GM18519 (cell line): ENCODE results near the gene KRTAP10-5.
"Not testable (repeated sequence)": the region's sequence is repeated elsewhere in the genome, so short reads cannot be mapped to it uniquely, and the experiment has no call there.

Experiments
- ATAC-seq: cut with Tn5 transposase; IDR thresholded peaks from one replicate; pipeline ENCODE4 v1.9.1; 2021; ENCODE audit warnings: mild to moderate bottlenecking, moderate library complexity; ENCODE audit not compliant: unreplicated experiment, low FRiP score

The KRTAP10-5 gene

DNA sequence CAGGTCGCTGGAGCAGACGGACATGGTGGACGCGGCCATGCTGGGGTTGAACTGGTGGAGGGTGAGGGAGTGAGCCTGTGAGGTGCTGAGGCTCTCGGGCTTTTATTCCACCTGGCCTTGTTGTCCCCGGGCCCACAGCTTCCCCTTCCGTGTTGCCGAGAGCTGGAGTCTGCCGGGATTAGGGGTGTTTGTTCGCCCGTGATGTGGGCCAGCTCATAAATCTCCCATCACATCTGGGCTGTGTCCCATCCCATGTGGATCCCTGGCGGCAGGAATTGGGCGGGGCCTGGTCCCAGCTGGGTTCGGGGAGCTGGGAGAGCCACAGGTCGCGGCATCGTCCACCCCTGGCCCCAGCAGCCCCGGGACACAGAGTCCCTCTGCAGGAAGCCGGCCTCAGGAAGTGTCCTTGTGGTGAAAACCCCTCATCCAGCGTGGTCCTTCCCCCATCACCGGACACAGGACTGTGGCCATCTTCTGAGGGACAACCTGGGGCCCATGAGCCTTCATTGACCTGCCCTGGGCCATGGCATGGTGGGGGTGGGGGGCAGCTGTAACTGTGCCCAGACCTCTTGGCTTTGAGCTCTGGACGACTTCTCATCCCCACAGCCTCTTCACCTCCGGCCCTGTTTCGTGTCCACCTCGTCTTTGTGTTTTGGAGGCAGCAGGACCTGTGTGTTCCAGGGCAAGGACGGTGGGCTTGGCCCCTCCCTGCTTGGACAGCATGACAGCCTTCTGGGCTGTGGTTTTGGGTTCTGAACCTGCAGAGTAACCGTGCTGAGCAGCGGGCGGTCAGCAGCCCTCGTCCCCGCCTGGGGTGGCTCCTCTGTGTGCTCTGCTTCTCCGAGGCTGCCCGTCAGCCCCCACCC lies 12.3 kb upstream of the KRTAP10-5 start, which contains the start of gene KRTAP10-6:
Gene KRTAP10-6 (minus strand): TSS at position 60 of the 866 bp plus-strand sequence. CDS start 21 bp downstream, at position 39.
- ATAC-seq = no peak

- not testable (repeated sequence) for ATAC-seq
These were observed 11.4 kb upstream of the KRTAP10-5 start for GRCh38 chr21:44591801-44592130.

DNA sequence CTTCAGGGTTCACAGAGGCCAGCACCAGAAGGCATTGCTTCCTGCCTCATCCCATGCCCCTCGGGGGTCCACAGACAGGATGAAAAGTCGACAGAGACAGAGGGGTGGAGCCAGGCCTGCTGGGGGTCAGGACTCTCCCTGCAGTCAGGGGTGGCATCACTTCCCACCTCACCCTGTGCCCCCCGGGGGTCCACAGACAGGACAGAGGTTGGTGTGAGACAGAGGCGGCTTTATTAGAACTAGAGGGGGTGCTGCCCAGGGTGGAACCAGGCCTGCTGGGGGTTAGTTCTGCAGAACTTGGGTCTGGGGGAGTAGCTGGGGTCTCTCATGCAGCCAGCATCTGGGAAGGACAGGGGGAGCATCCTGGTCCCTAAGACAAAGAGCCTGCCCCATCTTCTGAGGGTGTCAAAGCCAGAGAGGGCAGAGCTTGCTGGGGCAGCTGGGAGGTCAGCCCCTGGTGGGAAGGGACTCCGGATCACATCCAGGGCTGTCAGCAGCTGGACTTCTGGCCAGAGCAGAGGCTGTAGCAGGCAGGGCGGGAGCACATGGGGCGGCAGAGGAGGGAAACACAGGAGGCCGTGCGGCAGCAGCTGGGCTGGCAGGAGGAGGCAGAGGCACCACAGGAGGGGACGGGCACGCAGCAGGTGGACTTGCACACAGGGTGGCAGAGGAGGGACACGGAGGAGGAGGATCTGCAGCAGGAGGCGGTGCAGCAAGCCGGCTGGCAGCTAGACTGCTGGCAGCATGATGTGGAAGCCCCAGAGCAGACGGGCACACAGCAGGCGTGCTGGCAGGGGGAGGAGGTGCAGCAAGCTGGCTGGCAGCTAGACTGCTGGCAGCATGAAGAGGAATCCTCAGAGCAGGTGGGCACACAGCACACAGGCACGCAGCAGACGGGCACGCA lies 10.7 kb upstream of the KRTAP10-5 start:
- not testable (repeated sequence) for ATAC-seq

- no peak for ATAC-seq
These were observed 9.9 kb upstream of the KRTAP10-5 start for GRCh38 chr21:44590311-44590721.

DNA sequence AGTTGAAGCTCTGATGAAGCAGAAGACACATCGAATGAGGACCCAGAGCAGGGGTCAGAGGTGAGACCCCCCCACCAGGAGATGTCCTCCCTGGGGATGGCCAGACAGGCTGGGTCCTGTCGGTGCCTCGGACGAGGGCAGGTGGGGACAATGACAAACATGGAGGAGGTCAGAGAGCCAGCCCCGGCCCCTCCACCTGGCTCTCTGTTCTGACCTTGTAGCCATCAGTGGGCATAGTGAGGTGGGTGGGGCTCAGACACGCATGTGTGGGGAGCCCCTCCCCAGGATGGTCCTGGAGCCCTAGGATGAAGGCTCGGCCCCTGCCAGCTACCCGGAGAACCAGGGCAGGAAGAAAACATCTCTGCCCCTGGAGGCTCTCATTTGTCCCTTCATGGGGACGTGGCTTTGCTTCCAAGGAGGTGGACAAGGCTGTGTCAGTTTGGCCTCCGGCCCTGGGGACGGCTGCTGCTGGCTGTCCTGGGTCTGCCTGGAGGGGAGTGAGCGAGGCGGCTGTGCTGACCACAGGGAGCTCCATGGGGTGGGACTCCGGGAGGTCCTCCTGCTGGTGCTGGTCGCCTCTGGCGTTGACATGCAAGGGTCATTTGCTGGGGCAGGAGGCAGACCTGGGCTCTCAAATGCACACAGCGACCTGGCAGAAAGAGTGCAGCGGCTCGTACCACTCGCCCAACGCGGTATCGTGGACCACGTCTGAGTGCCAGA lies 9.3 kb upstream of the KRTAP10-5 start:
- ATAC-seq = no peak

GRCh38 chr21:44589094-44589493 lies 8.7 kb upstream of the KRTAP10-5 start:
- ATAC-seq = no peak

DNA sequence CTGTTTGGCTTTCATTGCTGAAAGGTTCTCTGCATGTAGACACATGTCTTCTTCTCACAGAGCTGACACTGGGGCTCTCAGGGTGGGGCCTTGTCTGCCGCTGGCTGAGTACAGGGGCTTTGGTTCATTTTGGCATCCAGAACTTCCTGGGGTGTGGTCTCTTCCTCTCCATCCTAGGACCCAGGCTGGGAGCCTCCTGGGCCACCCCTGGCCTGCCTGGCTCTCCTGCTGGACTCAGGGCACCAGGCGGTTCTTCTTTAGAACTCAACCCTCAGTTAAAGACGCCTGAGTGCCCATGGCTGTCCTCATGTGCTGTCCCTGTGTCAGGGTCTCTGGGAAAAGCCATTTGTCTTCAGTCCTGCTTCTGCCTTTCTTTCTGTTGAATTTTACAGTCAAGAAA lies 5.5 kb upstream of the KRTAP10-5 start:
- ATAC-seq = no peak

DNA sequence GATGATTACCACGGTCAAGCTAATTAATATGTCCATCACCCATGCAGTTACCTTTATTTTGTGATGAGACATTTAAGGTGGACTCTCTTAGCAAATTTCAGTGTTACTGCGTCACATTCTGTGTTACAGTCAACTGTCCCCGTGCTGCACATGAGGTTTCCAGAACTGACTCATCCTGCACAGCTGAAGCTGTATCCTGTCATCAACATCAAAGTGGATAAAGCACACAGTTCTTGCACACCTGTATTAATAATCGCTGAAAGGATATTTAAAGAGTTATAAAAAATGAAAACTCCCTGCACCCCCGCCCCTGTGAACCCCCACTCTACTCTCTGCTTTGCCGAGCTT lies 3.4 kb upstream of the KRTAP10-5 start:
- no peak for ATAC-seq

DNA sequence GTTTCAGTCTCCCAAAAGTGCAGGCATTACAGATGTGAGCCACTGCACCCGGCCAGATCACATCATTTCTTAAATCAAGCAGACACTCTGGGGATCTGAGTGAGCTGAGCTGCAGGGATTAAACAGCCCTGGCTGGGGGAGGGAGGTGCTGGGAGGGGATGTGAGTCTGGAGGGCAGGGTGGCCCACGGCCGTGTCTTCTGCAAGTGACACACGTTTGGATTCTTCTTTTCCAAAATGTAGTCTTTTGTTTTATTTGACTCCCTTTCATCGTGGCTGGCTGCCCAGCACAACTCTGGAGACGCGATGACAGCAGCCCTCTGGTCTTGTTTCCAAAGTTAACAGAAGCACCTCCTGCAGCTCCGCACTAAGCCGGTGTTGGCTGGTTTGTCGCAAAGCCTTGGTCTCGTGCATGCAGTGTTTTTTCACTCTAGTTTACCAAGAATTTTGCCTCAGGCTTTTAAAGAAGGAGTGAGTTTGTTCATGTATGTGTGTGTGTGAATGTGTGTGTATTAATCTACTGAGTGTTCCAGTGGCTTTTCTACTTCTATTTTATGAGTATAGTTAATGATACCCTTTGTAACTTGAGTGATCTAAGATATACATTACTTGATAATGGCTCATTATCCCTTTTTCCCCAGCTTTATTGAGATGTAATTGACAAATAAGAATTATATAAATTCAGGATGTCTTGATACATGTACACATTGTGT lies 2.8 kb upstream of the KRTAP10-5 start:
- no peak for ATAC-seq

- ATAC-seq = no peak
These were observed 1.7 kb upstream of the KRTAP10-5 start for GRCh38 chr21:44582055-44582454.

- ATAC-seq = no peak
These were observed 754 bp upstream of the KRTAP10-5 start for GRCh38 chr21:44581158-44581557.

DNA sequence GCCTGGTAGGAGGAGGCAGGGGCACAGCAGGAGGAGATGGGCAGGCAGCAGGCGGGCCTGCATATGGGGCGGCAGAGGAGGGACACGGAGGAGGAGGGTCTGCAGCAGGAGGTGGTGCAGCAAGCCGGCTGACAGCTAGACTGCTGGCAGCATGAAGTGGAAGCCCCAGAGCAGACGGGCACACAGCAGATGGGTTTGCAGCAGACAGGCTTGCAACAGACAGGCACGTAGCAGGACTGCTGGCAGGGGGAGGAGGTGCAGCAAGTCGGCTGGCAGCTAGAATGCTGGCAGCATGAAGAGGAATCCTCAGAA lies 615 bp downstream of the KRTAP10-5 start:
- ATAC-seq = no peak

- ATAC-seq = no peak
These were observed 1.2 kb downstream of the KRTAP10-5 start for GRCh38 chr21:44579056-44579832.

GRCh38 chr21:44578371-44579055 lies 1.9 kb downstream of the KRTAP10-5 start:
- no peak for ATAC-seq

DNA sequence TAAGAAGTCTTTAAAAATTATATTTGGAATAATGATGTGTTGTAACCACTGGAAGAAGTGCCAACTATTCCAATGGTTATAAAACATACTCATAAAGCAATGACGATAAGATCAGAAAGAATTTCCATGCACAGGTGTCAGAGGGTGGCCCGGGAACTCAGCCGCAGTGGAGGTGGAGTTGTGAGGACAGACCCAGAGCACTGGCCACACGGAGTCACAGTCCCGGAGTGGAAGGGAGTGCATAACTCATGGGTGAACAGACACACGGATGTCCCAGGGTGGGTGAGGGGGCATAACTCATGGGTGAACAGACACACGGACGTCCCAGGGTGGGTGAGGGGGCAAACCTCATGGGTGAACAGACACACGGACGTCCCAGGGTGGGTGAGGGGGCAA lies 4.4 kb downstream of the KRTAP10-5 start:
- ATAC-seq = no peak

- no peak for ATAC-seq
These were observed 4.9 kb downstream of the KRTAP10-5 start for GRCh38 chr21:44575307-44576024.

DNA sequence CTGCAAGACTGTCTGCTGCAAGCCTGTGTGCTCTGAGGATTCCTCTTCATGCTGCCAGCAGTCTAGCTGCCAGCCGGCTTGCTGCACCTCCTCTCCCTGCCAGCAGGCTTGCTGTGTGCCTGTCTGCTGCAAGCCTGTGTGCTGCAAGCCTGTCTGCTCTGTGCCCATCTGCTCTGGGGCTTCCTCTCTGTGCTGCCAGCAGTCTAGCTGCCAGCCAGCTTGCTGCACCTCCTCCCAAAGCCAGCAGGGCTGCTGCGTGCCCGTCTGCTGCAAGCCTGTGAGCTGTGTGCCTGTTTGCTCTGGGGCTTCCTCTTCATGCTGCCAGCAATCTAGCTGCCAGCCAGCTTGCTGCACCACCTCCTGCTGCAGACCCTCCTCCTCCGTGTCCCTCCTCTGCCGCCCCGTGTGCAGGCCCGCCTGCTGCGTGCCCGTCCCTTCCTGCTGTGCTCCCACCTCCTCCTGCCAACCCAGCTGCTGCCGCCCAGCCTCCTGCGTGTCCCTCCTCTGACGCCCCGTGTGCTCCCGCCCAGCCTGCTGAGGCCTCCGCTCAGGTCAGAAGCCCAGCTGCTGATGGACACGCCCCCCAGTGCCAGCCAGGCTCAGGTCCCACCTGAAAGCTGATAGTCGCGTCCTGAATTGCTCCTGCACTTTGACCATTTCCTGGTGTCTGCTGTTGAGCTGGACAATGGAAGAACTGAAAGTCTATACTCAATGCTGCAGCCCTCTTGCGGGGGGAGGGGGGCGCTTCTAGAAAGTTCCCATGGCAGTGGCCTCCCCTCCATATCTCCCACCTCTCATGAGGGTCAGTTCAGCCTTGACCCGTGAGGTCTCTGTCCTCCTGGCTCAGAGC lies 5.7 kb downstream of the KRTAP10-5 start:
- ATAC-seq = no peak
